Amniotic epithelial cell (primary cell): ENCODE data around the gene CLN5.
A peak's percentile ranks its signal among the peaks of the same experiment; 100 is the strongest.

Experiments used
- DNase-seq: peaks from one replicate; pipeline ENCODE4 v3.0.0-alpha.2; 2010; ENCODE audit warnings: low read depth

CLN5 gene

DNA sequence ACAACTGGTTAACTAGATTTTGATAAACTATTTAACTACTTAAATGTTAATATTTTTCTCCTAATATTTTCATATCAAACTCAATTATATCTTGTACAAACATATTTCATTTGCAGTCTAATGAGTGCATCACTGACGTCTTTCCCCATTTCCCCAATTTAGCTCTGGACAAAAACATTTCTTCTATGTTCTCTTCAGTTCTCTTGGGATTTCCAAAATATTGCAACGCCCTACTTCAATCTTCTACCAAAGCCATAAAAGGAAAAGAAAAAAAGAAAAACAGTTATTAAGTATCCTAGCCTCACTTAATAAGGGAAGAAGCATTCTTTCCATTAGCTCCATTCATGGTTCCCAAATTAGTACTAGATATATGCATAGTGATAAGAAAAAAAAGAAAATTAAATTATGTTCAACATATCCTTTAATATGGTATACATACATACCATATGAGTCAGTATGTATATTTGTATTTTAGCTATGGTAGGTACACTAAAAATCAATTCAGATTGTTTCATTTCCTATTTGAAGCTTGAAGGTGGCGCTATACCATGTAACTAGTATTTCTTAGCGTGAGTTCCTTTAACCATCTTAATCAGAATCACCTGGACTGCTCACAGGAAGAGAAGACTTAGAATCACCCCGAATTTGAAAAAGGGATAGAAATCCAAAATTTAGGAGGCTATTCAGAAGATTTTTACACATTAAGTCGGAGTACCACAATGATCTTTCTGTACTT, 25.2 kb downstream of the CLN5 start:
- no peak for DNase-seq

DNA sequence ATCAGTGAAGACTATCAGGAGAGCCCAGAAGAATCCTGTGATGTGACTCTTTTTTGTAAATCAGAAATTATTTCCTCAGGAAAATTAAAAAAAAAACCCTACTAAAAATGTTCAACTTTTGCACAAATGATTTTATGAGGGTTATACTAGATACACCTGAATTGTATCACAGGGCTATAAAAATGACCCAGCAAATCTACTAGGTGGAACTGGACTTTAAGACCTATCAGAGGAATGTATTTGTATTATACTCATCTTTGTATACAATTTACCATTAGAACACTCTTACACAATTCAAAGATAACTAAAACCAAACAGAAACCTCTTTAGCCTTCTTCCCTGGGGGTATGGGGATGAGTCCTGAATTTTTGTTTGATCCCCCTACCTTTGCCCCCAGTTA, 27.9 kb downstream of the CLN5 start:
- DNase-seq, result no peak

DNA sequence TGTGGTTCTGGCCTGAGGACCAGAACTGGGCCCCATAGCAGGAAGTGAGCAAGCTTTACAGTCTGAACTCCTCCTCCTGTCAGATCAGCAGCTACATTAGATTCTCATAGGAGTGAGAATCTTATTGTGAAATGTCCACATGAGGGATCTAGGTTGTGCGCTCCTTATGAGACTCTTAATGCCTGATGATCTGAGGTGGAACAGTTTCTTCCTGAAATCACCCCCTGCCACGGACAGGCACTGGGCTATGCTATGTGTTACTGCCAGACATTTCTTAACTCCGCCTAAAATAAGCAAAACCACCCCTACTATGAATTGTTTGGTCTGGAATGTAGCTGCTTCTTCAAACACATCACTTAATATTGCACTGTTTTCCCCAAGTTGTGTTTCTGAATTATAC, 30.5 kb downstream of the CLN5 start:
- DNase-seq, result peak; percentile 96

DNA sequence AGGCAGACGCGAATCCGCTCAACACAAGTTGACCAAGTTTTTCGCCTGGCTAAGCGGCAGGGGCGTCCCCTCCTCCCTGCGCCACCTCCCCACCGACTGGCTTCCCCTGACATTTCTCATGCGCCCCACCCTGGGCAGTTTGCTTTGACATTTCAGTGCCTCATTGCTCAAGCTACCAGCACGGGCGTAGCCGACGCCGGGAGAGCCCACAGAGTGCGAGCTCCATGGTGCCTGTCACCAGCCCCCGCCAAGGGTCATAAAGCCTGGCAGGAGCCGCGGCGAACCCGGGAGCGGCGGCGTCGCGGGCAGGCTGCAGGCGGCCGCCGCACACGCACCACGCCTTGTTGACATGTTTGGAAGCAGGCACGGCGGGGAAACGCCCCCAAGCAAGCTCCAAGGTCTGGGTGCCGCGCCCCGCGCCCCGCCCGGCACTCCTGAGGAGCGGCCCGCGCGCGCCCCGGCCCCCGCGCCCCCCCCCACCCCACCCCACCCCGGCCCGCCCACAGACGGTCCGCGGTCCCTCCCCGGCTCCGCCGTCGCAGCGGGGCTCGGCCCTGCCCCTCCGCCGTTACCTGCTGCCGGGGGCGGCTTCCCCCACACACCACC, 34.5 kb downstream of the CLN5 start:
- peak; percentile 61 for DNase-seq

DNA sequence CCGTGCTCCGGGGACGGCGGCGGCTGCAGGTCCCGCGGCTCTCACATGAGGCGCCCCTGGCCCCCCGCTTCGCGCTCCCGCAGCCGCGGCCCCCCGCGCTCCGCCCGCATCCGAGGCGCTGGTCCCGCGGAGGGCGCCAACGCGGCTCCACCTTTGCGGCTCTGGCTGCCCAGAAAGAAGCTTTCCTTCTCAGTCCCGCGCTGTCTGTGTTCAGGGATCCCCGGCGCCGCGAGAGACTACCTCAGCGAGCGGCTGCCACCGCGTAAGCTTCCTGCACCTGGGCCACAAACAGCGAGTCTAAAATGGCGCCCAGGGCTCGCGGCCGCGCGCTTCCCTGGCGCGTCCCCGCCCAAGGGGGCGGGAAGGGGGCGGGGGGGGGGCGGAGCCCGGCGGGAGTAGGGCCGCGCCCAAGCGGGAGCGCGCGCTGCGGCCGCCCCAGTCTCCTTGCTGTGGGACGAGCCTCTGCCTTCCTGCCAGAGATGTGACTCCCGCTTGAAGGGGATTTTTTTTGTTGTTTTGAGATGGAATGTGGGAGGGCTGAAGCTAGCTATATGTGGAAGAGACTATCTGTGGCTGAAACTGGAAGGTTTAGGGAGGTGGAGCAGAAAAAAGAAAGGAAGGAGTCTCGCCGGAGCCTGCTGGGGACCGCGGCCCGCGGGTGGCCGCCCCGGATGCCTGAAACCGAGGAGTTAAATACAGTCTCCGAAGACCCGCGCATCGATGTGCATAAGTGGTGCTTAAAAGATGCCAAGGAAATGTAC, 35.2 kb downstream of the CLN5 start, which contains the start of gene FBXL3:
Gene FBXL3, minus strand, starts transcription at position 299 of the 761 bp plus-strand sequence. CDS start 5,299 bp downstream, outside the sequence.
- DNase-seq, result peak; percentile 84

DNA sequence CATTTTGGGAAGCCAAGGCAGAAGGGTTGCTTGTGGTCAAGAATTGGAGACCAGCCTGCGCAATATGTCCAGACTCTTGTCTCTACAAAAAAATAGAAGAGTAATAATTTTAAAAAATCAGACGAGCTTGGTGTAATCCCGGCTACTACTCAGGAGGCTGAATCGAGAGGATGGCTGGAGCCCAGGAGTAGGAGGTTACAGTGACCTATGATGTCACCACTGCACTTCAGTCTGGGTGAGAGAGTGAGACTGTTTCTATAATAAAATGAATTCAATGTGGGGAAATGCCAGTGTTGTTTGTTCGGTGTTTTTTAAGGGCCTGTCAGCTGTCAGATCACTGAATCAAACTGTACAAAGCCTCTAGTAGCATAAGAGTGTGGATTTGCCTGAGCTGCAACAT, 36.3 kb downstream of the CLN5 start:
- no peak for DNase-seq

DNA sequence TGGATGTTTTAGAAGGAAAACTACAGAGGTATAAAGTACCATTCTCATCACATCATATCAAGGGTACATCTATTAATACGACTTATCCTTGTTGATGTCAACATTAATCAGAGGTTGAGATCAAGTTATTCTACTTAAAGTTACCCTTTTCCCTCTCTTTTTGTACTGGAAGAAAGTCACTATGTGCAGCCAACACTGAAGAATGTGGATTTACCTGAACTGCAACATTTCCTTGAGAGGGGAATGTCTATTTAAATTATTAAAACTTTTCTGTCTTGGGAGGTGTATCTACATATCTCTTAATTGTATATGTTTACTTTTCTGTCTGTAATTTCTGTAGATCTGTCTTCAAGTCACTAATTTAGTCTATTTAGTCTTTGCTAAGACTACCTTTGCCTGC, 37.6 kb downstream of the CLN5 start:
- no peak for DNase-seq

DNA sequence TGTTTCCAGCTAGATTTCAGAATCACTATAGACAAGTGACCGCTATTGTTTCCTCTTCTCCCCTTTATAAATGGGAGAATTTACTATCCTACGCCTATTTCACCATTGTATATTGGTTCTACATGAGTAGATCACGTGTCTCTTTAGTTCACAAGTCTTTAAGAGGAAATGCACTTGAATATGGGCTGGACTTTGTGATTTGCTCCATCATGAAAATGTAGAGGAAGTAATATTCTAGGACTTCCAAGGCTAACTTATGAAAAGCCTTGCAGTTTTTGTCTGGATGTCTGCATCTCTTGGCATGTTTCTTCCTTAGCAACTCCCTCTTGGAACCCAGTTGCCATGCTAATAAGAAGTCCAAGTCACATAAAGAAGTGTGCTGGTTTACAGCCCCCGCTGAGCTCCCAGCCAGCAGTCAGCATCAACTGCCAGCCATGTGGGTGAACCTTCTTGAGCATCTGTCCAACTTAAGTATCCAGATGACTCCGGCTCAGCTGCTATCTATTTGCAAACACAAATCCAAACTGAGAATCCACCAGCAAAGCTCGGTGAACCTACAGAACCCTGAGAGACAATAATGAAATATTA, 39.9 kb downstream of the CLN5 start:
- DNase-seq, result no peak

DNA sequence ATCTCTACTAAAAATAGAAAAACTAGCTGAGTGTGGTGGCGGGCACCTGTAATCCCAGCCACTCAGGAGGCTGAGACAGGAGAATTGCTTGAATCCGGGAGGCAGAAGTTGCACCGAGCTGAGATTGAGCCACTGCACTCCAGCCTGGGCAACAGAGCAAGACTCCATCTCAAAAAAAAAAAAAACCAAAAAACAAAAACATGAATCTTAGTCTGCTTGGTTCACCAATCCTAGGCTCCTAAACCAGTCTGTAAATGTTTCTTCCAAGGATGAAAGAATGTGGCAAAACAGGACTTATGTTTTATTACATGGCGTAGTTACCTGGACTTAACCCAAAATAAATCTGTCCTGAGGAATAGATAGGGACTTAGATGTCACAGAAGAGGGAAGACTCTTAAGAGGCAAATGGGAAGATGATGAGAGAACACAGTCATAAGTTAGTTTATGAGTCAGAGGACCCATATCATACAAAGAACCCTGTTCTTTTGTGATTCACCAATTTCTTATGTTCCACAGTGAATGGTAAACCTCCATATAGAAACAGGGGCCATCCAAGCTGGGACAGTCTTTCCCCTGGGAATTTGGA, 41.9 kb downstream of the CLN5 start:
- DNase-seq, result no peak

DNA sequence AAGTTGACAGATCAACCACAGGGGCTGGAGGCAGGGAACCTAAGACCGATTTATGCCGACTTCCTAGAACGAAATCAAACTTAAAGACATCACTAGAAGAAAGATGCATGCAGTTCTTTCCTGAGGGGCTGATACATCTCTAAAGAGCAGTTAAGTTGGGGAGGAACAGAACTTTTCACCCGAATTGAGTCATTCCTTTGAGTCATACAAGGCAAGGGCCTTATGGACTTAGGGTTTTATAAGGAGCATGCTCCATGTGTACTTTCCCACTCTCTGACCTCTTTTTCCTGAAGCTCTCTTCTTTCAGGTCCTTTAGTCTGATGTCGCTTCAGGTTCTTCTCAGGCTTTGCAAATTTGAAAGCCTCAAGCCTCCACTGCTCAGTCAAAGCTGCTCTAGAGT, 43.0 kb downstream of the CLN5 start:
- peak; percentile 73 for DNase-seq

DNA sequence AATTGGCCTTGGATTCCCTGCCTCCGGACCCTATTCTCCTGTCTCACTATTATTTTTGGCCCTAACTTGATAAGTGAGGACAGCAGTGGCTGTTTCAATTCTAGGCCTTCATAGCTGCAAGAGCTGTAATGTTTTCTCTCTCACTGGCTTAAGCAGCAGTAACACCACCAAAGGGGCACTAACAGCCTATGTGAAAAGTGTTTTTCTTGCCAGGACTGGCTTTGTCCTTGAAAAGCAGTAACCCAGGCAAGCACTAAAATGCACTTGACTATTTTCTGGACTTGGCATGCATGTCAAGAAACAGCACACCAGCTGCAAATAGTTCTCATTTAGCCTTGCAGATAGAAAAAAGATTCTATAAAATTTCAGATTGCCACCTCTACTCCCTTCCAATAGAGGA, 44.4 kb downstream of the CLN5 start:
- no peak for DNase-seq

DNA sequence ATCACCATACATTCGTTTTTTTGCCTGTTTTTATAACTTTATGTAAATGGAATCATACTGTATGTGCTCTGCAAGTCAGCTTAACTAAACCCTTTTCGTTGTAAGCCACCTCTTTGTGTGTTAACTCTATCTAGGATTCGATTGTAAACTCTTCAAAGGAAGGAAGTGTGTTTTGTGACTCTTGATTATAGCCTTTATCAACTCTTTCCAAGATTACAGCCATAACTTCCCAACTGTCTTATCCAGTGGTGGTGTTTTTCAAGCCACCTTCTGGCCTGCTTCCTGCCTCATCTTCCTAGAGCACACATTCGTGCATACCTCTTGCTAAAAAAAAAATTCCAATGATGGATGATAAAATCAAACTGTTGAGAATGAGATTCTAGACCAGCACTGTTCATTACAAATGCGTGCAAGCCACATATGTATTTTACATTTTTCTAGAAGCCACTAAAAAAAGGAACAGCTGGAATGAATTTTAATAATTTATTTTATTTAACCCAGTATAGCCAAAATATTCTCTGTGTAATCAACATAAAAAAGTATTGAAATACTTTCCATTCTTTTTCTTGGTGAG, 47.1 kb downstream of the CLN5 start:
- DNase-seq, result no peak

DNA sequence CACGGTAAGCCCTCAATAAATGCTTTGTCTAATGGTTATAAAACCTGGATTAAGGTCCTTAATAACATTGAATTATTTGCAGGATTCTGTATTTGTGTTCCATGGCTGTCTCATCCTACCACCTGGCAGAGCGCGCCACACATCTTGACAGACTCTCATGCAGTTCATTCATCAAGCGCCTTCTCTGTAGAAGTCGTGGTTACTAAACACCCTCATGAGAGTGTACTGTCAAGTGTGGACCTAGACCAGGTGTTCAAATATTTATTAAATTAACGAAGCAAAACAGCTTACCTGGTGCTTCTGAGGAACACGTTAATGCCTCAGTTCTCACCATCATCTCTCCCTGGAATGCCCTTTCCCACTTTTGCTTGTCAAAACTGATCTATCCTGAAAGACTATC, 48.2 kb downstream of the CLN5 start:
- no peak for DNase-seq

DNA sequence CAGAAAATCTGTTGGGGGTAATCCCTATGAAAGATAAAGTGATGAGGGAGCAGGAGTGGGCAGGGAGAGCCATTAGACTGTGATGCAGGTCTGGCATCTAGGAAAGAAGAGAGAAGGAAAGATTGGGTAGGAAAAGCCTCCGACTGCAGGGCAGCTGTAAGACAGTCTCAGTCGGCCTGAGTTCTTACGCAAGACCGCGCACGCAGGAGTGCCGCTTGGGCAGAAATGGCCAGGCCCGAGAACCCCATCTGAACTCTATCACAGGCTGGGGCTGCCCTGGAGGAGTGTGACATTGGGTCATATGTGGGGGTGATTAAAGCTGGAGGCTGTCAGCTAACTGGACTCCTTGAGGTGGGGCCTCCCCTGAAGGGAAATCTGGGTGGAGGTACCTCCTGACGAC, 49.0 kb downstream of the CLN5 start:
- peak; percentile 43 for DNase-seq

DNA sequence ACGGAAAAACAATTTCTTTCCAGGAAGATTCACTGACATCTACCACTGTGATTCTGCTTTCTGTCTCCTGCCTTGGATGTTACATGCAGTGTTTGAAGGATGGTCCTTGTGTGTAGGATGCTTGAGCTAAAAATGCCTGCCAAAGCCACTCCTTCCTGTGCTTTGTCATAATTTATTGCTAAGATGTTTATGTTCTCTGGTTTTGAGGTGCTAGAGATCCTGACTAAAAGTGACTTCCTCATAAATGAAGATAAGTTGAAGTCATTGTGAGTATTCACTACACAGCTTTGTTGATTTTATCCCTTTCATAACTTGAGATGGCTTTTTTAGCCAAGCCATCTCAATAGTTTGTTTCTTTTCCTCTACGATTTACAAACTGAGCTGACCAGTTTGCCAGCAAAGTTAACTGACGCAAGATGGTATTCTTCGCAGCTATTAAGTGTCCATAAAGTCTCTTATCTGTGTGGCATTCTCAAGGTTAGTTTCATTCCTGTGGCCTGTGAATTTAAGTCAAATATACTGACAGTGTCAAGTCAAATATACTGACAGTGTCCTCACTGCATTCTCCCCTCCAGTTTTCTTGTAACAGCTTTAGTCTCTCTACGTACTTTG, 50.8 kb downstream of the CLN5 start:
- peak; percentile 68 for DNase-seq

DNA sequence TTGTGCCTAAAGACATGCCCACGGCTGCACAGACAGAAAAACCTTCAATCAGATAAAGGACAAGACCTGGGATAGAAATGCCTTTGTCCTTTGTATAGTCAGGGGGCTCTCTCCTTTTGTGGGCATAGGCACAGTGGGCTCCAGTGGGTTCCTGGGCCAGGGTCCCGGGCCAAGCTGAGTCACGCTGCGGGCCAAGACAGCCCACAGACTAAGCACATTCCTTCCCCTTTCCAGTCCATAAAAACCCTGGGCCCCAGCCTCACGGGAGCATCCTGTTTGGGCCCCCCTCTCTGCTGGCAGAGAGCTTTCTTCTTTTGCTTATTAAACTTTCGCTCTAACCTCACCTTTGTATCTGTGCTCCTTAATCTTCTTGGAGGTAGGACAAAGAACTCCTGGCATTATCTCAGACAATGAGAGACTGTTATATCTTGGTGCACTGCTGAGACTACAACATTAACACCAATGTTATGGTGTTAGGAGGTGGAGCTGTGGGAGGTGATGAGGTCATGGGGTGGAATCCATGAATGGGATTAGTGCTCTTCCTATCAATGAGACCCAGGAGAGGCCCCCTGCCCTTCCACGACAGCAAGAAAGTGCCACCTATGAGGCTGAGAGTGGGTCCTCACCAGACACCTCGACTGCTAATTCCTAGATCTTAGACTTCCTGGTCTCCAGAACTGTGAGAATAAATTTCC, 55.9 kb downstream of the CLN5 start:
- DNase-seq, result no peak

DNA sequence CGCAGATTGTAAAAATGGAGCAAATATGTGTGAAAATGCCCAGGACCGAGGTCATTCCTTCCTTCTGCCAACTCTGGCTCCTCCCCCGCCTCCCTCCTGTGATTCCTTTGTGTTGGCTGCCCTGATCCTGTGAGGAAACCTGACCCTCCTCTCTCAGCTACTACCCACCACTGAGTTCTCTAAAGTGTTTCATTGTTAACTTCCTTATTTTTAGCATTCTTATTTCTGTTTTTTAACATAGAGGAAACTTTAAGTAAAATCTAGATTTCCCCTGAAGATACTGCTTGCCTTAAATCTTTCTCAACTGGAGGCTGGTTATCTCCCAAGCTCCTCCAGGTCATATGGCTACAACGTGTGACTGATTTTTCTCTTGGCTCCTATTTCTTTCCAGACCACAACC, 56.8 kb downstream of the CLN5 start:
- DNase-seq, result no peak

DNA sequence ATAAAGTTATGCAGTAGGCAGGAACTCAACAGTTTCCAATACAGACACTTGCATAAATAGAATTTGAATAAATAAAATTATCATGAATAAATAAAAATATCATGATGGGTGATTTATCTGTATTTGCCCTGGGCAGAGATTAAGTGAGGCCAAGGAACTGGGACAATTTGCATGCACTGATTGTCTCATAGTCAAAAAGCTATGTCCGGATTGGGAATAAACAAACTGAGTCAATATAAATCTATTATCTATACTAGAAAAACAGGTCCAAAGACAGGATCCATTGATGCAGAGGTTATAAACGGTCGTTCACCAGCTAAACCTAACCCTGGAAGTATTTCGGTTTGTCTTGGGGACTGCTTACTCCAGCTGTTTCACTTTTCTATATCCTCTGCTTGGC, 61.3 kb downstream of the CLN5 start:
- no peak for DNase-seq
